HK-2 (cell line): ENCODE measurements around the gene VWA5B1.

Source experiments
- DNase-seq: peaks from one replicate; pipeline ENCODE4 v3.0.0-alpha.2; 2018; ENCODE audit not compliant: unreplicated experiment

VWA5B1 gene

DNA sequence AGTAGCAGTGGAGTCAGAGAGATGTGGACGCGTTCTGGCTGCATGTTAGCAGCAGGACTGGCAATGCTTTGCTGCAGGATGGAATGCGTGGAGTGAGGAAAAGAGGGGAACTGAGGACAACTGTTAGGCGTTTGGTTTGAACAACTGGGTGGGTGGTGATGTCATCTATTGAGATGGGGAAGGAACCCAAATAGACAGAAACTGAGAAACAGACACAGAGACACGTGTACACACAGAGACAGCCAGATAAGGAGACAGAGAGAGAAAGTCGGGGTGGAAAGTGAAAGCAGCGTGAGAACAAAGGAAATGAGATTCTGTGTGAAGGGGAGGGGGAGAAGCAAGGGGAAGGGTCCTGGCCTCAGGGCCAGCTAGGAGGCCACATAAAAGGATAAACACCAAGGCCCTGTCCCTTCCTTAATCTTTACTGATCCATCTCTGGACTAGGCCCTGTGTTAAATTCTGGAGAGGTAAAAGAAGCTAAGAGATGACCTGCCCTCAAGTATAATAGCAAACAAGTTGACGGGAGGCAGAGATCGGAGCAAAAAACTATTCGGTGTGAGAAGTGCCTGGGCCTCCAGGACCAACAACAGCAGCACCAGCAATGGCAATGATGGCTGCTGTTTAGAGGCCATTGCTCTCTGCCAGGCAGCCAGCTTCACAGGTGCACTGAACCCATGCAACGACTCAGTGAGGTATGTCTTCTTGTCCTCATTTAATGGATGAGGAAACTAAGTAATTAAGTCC is 31.6 kb downstream of the VWA5B1 start:
- no peak for DNase-seq

DNA sequence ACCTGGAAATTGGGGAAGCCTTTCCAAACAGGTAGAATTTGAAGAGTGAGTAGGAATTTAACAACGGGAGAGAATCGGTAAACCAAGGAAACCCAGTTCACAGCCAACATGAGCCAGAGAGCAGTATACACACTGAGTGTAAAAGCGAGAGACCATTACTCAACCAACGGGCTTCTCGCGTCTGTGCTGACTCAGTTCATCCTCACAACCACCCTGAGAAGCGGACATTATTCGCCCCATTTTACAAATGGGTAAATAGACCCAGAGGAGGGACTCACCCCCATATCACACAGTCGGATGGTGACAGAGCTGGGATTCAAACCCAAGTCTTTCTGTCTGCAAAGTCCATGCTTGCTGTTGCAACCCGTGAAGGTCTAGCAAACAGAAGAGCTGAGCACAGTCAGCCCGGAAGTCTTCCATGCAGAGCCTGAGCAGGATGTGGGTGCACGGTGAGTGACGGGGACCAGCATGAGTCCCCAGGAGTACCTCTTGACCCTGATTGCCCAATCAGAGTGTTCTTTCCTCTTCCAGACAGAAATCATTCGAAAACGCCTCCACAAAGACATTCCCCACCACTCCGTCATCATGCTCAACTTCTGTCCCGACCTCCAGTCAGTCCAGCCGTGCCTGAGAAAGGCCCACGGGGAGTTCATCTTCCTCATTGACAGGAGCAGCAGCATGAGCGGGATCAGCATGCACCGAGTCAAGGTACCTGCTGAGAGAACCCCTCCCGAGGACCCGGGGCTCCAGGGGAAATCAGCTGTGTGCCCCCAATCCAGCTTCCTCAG is 32.3 kb downstream of the VWA5B1 start:
- no peak for DNase-seq

DNA sequence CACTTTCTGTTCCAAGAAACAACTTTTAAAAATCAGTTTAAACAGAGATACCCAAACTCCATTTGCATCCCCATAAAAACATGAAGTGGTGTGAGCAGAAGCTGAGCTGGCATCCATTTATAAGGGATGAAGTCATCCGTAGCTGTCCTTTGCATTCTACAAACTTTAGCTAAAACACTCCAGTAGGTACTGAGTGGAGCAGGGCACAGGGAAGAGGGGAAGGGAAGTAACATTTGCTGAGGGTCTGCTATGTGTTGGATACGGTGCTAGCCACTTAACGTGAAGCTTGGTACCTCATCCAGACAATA is 32.9 kb downstream of the VWA5B1 start:
- DNase-seq = no peak

DNA sequence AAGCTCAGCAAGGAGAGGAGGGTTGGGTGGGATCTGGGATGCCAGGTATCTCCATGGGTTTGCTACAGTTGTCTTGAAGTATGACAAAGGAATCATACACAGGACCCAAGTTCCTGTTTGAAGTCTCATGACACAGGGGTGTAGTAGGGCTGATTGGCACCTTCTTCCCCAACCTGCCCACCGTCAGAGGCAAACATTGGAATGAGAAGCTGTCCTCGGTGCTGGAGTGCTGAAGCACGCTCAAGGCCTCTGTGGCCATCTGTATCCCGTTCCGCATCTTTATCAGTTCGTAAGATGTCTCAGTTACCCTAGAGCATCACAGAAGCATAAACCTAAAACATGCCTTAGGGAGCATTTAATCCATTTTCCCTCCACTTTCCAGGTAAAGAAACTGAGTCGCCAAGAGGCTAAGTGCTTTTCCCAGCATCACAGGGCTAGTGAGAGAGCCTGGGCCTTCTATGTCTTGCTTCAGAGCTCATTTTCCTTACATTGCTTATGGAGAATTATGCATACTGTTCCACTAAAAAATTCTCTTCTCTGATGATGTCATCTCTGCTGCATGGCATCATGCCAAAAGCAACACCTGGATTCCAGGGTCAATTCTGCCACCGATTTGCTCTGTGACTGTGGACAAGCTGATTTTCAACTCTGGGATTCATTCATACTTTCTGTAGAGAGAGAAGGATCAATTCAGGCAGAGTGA is 34.2 kb downstream of the VWA5B1 start:
- DNase-seq = no peak

DNA sequence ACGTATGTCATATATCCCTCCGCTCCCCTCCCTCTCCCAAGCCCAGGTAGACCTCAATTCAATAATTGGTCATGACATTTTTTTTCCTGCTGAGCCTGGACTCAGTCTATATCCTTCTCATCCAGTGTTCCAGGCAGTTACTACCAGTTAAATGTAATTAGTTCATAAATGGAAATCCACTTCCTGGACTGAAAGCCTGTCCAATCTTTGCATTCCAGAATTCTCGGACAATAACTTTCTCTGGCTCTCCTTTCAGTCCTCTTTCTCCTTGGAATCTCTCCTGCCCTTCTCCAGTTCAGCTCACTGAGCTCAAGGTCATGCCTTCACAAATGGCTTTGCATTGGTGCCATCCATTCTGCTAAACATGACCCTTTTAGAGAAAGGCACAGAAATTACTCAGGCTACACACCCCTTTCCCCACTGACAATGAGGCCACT is 34.8 kb downstream of the VWA5B1 start:
- no peak for DNase-seq

DNA sequence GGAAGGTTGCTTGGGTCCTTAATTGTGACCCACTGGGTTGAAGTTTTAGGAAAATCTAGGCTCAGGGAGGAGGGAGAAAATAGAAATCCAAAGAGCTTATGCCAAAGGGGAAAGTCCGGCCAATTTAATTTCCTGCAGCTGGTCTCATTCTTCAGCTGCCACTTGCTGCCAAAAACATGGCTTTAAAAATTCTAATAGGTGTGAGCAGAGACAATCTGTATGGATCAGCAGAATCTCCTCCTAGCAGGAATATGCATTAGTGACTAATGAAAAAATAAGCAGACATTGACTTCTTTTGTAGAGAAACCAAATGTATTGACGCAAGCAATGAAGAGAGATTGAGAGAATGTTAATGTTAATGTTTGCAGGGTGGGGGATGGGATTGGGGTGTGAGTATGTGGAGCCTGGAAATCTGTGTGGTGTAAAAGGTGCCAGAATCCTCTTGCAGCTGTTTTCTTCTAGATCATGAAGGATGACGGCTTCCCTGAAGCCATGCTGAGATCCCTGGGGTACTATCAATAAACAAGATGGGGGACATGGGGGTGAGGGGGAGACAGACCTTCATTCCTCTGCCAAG is 35.3 kb downstream of the VWA5B1 start:
- DNase-seq = no peak

DNA sequence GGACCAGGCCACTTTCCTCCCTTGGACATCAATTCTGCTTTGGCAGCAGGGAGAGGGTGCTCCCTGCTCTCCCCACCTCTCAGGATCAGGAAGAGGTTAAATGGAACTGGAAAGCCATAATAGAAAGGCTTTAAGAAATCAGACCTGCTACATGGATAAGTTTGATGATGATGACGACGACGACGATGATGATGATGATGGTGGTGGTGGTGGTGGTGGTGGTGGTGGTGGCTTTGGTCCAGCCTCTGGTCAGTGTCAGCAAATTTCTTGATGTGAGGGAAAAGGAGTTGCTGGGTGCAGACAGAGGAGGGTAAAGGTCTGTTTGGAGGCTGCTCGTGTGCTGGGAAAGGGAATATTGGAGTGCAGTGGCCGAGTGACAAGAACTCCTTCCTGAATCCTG is 36.8 kb downstream of the VWA5B1 start:
- DNase-seq = no peak

DNA sequence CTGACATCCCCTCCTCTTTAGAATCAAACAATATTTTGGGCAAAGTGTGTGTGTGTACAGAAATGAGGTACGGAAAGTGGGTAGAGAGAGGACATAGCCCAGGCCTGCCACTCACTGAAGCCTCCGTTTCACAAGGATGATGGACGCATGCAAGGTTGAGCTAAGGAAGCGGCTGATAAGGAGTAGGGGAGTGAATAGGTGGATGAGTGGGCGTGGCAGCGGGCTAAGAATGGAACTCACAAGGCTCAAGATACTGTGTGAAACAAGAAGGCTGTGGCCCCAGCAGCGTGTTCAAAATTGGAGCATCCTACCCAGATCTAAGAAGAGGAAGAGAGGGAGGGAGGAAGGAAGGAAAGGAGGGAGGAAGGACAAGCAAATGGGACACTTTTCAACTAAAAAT is 37.5 kb downstream of the VWA5B1 start:
- DNase-seq = no peak

DNA sequence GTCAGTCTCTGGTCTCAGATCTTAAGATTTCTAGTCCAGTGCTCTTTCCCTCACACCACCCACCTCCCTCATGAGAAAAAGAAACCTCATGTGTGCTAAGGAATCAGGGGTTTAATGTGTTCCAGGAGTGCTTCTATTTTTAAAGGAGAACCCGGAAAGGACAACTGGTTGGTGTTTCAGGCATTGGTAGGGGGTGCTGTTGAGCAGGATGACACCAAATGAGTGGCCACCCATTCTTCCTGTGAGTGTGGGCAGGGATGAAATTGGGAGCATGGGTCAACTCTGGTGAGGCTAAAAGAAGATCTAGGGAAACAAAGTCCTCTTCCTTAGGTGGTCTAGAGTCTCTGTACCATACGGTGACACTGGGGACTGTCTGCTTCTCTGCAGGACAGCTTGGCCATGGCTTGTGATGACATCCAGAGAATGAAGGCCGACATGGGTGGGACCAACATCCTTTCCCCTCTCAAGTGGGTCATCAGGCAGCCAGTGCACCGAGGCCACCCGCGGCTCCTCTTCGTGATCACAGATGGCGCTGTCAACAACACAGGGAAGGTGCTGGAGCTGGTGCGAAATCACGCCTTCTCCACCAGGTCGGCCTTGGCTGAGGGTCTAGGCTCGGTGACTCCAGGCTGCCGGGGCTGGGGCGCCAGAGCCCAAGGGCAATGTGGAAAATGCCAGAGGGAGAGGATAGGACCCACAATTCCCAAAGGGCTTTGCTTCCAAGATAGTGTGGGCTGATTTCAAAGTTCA is 39.3 kb downstream of the VWA5B1 start:
- no peak for DNase-seq

DNA sequence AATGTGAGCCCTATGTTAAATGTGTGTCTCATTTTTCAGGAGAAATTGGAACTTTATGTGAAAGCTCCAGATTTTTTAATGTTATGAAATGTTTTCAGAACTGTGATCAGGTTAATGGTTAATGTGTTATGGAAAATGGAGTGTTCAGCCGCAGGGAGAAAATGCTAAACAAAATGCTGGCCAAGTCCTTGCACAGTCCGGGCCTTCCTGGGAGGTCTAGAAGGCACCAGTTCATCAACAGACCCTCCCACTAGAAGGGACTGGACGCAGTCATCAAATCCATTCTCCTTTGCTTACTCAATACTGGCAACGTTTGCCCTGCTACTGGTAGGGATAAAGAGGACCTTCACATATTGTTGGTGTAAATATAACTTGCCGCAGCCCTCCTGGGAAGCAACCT is 43.4 kb downstream of the VWA5B1 start:
- no peak for DNase-seq

DNA sequence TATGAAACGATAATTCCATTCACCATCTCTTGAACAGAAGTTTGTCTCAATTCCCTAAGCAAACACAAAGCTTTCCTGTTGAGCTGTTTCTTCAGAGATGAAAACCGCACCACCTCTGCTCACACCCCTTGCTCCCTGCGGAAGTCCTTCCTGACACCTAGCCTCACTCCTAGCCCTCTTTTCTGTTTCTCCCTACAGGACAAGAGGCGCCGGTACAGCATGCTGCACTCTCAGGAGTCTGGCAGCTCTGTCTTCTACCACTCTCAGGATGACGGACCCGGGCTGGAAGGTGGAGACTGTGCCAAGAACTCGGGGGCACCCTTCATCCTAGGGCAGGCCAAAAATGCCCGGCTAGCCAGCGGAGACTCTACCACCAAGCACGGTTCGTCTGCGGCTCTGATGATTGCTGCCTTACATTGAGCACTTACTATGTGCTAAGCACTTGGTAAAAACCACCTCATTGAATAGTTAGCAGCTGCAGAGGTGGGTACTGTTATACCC is 45.5 kb downstream of the VWA5B1 start:
- no peak for DNase-seq

DNA sequence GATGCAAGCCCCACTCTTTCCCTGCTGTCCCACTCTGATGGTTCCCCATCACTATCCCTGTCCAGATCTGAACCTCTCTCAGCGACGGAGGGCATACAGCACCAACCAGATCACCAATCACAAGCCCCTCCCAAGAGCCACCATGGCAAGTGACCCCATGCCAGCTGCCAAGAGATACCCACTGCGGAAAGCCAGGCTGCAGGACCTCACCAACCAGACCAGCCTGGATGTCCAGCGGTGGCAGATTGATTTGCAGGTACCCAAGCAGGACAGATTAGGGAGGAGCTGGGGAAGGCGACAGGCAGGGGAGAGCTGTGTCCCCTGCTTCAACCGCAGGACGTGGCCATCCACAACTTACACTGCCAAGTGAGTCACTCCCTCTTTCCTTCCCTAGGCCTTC is 46.9 kb downstream of the VWA5B1 start:
- DNase-seq = no peak

DNA sequence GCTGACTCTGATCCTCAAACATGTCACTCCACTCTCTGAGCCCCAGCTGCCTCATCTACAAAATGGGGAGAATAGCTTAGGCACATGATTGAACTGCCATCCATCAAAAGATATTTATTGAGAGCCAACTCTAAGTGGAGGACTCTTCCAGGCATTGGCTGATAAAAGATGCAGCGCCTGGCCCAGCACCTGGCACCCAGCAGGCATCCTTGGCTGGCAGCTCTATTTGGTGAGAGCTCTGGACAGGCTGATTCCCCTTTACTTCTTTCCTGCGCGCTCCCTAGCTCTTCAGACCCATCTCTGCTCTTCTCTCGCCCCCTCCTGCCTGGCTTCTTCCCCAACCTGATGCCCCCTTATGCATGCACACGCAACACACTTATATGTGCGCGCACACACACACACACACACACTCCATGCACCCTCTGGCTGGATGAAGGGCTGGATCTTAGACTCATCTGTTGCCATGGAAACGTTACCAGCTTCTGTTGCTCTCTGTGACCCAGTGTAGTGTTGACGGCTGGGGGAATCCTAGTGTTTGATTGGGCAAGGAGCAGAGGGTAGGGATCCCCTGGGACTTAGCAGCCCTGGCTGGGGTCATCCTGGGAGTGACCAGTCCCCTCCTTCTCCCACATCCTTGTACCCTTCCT is 49.3 kb downstream of the VWA5B1 start:
- DNase-seq = no peak

DNA sequence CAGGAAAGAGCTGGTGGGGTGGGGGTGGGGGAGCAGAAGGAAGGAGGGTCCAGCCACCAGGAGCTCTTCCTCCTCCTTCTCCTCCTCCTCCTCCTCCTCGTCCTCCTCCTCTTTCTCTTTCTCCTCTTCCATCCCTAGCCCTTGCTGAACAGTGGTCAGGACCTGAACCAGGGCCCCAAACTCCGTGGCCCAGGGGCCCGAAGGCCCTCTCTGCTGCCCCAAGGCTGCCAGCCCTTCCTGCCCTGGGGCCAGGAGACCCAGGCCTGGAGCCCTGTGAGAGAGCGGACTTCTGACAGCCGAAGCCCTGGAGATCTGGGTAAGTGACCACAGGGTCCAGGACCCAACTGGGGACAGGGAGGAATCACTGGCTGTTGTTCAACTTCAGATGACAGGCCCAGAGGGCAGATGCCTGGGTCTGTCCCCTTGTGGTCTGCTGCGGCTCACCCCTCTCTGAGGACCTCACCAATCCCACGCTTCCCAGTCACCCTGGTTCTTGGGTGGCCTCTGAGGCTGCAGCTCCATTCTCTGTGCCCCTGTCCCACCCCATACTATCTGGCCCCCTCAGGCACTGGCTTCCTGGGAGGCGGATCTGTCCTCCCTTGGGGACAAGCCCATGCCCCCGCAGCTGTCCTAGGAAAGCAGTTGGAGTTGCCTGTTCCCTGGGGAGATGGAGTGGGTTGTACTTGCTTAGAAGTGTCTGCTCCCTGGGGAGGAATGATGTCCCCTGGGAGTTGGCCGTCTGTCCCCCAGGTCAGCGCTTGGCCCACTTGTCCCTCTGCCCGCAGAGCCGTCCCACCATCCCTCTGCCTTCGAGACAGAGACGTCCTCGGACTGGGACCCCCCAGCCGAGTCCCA is 51.8 kb downstream of the VWA5B1 start:
- no peak for DNase-seq

DNA sequence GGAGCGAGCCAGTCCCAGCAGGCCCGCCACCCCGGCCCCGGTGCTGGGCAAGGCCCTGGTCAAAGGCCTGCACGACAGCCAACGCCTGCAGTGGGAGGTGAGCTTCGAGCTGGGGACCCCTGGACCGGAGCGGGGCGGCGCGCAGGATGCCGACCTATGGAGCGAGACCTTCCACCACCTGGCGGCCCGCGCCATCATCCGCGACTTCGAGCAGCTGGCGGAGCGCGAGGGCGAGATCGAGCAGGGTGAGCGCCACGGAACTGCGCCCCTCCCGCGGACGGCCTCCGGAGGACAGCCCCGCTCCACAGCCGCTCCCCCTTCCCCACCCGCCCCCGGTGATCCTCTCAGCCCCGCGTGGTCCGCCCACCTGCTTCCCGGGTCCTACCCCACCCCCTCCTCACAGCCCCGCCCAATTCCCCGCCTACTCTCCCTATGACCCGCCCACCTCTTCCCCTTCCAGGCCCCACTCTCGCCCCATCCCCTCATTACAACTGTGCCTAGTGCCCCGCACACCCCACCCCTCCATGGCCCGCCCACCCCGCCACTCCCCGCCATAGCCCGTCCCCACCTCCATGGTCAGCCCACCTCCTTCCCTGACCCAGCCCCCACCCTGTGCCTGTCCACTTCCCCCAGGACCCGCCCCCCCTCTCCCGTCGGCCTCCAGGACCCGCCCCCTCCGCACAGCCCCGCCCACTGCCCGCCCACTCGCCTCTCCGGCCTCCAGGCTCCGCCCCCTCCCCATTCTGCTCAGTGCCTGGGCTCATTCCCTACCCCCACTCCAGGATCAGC is 52.7 kb downstream of the VWA5B1 start:
- no peak for DNase-seq

DNA sequence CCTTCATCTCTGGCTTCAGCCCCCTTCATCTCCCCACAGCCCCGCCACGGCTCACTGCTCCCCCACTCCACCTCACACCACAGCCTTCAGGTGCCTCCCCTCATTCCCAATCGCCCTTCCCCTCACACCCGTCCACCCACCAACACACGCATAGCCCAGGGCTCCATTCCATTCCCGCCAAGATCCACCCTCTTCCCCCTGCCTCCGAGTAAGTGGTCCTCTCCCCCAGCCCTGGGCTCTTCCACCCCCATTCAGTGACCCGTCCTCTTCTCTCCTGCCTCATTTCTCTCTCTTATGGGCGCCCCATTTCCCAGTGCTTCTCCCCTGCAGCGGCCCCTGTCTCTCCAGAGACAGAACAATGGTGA is 53.2 kb downstream of the VWA5B1 start:
- no peak for DNase-seq

DNA sequence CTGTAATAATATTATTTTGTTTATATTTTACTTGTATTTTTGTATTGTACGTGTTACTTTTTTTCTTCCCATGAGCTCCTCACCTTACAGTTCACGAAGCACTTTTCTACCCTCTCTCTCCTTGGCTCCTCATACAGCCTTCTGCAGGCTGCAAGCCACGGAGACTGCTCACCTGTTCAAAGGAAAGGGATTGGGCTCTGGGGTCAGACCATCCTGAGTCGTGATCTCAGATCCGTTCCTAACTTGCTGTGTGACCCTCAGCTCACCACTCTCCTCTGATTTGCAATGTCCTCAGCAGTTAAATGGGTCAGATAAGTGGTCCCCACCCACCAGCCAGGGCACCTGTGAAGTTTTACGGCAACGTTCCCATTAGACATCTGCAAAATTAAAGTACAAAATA is 54.1 kb downstream of the VWA5B1 start:
- DNase-seq = no peak

DNA sequence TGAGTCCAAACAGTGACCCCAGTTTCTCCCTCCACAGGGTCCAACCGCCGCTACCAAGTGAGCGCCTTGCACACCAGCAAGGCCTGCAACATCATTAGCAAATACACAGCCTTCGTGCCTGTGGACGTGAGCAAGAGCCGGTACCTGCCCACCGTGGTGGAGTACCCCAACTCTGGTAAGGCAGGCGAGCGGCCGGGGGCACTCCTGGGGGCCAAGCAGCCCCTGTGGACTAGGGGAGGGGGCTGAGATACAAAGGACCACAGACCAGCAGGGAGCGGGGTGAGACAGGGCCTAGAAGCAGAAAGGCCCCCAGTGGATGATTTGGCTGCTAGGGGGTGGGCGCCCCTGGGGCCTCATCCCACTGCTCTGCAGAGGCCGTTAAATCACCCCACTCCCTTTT is 54.7 kb downstream of the VWA5B1 start:
- no peak for DNase-seq

DNA sequence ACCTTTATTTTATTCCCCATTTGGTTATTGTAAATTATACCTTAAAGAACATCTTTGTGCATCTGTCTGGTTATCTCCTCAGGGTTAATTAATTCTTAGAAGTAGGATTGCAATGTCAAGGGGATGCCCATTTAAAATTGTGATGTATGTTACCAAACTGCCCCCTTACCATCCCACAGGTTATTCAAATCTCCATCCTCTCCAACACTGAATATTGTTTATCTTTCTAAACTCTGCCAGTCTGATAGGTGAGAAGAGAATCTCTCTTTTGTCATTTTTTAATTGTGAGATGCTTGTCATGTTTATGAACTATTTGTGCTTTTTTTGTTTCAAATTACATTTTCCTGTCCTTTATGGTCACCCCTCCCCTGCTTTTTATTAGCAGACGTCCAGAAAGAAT is 55.8 kb downstream of the VWA5B1 start:
- DNase-seq = no peak

DNA sequence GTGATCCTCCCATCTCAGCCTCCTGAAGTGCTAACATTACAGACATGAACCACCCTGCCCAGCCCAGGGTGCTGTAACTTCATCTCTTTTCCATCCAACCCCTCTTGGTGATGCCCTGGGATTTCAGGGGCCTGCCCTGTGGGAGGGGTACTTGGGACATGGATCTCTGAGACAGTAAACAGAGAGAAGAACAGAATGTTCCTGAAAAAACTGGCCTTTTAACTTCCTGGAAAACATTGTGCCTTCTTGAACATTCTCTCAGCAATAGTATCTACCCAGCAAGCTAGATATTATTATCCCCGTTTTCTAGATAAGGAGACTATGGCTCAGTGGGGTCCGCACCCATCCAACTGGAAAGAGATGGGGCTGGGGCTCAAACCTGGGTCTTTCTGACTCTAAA is 57.0 kb downstream of the VWA5B1 start:
- no peak for DNase-seq
